RWPE2 (cell line): ENCODE results near the gene DGKZ.

Experiments
- ATAC-seq: fragments of 200-7000 bp; cut with Tn5 transposase; 3 replicates; pipeline ENCODE4 v1.9.1; 2021; ENCODE audit warnings: low read depth
- DNase-seq: peaks from one replicate; pipeline ENCODE4 v3.0.0-alpha.2; 2020; ENCODE audit warnings: low spot score
- H3K27ac ChIP-seq: fragments of 450-650 bp; 2 replicates; pipeline ENCODE4 v1.5.1; 2017; ENCODE audit warnings: mild to moderate bottlenecking; ENCODE audit not compliant: poor library complexity, severe bottlenecking
- H3K27me3 ChIP-seq: fragments of 250-450 bp; sonication (Bioruptor Pico); 2 replicates; pipeline ENCODE4 v1.5.1; 2021; ENCODE audit warnings: mild to moderate bottlenecking, moderate library complexity; ENCODE audit not compliant: insufficient read depth, poor library complexity, severe bottlenecking
- H3K36me3 ChIP-seq: fragments of 250-450 bp; sonication (Bioruptor Pico); 2 replicates; pipeline ENCODE4 v1.5.1; 2020; ENCODE audit warnings: low read depth, mild to moderate bottlenecking, moderate library complexity
- H3K4me1 ChIP-seq: fragments of 250-450 bp; sonication (Bioruptor Pico); 2 replicates; pipeline ENCODE4 v1.5.1; 2021; ENCODE audit warnings: mild to moderate bottlenecking, moderate library complexity; ENCODE audit not compliant: insufficient read depth, poor library complexity, severe bottlenecking
- H3K4me3 ChIP-seq: fragments of 250-450 bp; sonication (Bioruptor Pico); 2 replicates; pipeline ENCODE4 v1.5.1; 2021; ENCODE audit warnings: mild to moderate bottlenecking, moderate library complexity; ENCODE audit not compliant: severe bottlenecking
- H3K9me3 ChIP-seq: fragments of 250-450 bp; sonication (Bioruptor Pico); 2 replicates; pipeline ENCODE4 v1.5.1; 2021; ENCODE audit warnings: mild to moderate bottlenecking, moderate library complexity; ENCODE audit not compliant: severe bottlenecking
- CTCF ChIP-seq: fragments of 450-650 bp; IDR thresholded peaks from one replicate; pipeline ENCODE4 v1.5.1; 2017; ENCODE audit warnings: mild to moderate bottlenecking, moderate library complexity; ENCODE audit not compliant: poor library complexity, severe bottlenecking

The DGKZ gene

DNA sequence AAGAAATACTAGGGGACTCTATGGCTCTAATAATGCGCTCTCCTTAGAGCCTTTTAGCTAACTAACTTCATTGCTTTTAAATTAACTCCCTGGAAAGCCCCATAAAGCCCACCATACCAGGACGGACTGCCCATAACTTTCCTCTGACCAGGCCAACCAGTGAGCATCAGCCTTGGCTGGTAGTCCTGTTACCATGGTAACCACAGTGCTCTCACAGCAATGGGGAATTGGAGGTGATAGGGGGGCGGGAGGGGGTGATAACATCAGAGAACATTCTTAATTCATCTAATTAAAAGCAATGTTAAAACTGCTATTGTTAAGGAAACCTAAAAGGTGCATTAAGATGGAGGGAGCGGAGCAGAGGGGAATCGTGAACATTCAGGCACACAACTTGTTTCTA, 71.5 kb downstream of the DGKZ start:
- Histone ChIP-seq H3K9me3 (no peaks in the 10 kb centered on the region), H3K36me3 (peaks cover 17% of the 10 kb centered on the region), H3K4me3 (no peak overlapping the region), H3K27me3 (no peaks in the 10 kb centered on the region), H3K27ac (no peak overlapping the region), H3K4me1 (no peaks in the 10 kb centered on the region)
- ATAC-seq (no peak), DNase-seq (no peak)
- no peak for TF ChIP-seq CTCF

- TF ChIP-seq CTCF: no peak
- H3K4me3 ChIP-seq: no peak overlapping the region
- H3K36me3 ChIP-seq: peaks cover 10% of the 10 kb centered on the region
- H3K9me3 ChIP-seq: no peaks in the 10 kb centered on the region
- H3K27ac ChIP-seq: no peak overlapping the region
- no peak for ATAC-seq
- H3K4me1 ChIP-seq: no peaks in the 10 kb centered on the region
- no peaks in the 10 kb centered on the region for H3K27me3 ChIP-seq
- DNase-seq: no peak
These were observed 73.2 kb downstream of the DGKZ start for GRCh38 chr11:46420513-46420912.

DNA sequence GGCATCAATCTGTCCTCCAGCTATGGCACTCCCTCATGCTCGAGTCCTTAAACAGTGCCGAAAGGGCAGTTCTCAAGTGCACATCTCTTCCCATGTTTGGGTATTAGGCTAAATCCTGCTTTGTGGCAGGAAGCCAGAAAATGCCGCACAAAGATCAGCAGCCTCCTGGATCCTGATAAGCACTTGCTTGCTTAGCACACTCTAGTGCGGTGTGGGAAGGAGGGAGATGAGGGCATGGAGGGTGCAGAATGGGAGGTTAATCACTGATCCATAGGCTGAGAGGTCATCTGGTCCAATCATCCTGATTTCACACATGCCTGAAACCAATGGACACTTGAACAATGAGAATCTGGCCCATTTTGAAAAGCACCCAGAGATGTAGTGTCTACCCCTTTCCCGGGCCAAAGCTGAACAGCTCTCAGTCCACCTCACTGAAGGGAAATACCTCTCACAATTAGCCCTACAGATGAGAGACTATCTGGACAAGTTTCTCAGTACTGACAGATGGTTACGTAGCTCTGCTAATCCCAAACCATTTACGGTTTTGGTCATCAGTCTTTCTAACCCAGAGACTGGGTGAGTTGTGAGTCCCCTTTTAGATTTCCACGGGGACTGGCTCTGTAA, 74.1 kb downstream of the DGKZ start:
- DNase-seq: no peak
- H3K4me3 ChIP-seq: no peak overlapping the region
- peaks cover 10% of the 10 kb centered on the region for H3K36me3 ChIP-seq
- TF ChIP-seq CTCF: no peak
- H3K9me3 ChIP-seq: no peaks in the 10 kb centered on the region
- H3K27me3 ChIP-seq: no peaks in the 10 kb centered on the region
- no peaks in the 10 kb centered on the region for H3K4me1 ChIP-seq
- ATAC-seq: no peak
- no peak overlapping the region for H3K27ac ChIP-seq

DNA sequence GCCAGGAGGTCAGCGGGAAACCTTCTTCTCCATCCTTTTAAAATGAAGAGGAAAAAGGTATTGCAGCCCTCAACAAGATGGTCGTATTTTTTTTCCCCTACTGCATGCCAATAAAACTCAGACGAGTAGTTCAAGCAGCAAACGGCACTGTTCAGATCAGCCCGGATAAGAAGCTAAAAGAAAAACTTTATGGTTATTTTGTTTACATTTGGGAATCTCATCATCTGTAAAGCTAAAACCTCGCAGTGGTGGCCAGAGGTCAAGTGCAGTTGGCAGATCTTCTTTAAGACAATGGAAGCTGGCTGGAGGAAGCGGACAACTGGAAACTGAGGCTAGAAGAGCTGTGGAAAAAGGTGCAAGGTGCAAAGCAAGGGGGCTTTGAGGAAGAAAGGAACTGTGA, 75.3 kb downstream of the DGKZ start:
- no peak for TF ChIP-seq CTCF
- Histone ChIP-seq H3K4me1 (no peaks in the 10 kb centered on the region), H3K4me3 (no peak overlapping the region), H3K36me3 (peaks cover 6% of the 10 kb centered on the region), H3K27ac (no peak overlapping the region), H3K27me3 (no peaks in the 10 kb centered on the region), H3K9me3 (no peaks in the 10 kb centered on the region)
- DNase-seq: no peak
- ATAC-seq: no peak

- ATAC-seq: no peak
- Histone ChIP-seq H3K4me1 (no peaks in the 10 kb centered on the region), H3K27ac (no peak overlapping the region), H3K27me3 (no peaks in the 10 kb centered on the region), H3K9me3 (no peaks in the 10 kb centered on the region), H3K4me3 (no peak overlapping the region), H3K36me3 (peaks cover 3% of the 10 kb centered on the region; the same call in 1 of the 2 replicates)
- TF ChIP-seq CTCF: no peak
- DNase-seq: no peak
These were observed 79.1 kb downstream of the DGKZ start for GRCh38 chr11:46426233-46426991.
